GM12874 (cell line): ENCODE data around the gene ZNF827.

Experiments
- CTCF ChIP-seq: IDR thresholded peaks from 2 replicates; pipeline ENCODE4 v1.5.1; 2011; ENCODE audit warnings: low read depth, mild to moderate bottlenecking, control low read depth, low read length, moderate library complexity; ENCODE audit not compliant: insufficient read depth

Gene ZNF827

GRCh38 chr4:145870155-145871020 is 68.2 kb downstream of the ZNF827 start:
- TF ChIP-seq CTCF = no peak

- no peak for TF ChIP-seq CTCF
Observed at GRCh38 chr4:145868637-145869409, 69.8 kb downstream of the ZNF827 start.

- TF ChIP-seq CTCF = no peak
Observed at GRCh38 chr4:145867406-145867805, 71.2 kb downstream of the ZNF827 start.

- no peak for TF ChIP-seq CTCF
Observed at GRCh38 chr4:145866991-145867390, 71.6 kb downstream of the ZNF827 start.

- TF ChIP-seq CTCF = no peak
Observed at GRCh38 chr4:145865274-145865941, 73.2 kb downstream of the ZNF827 start.

GRCh38 chr4:145863191-145863590 is 75.4 kb downstream of the ZNF827 start:
- TF ChIP-seq CTCF = no peak
